Measurements from ENCODE around the gene SLC25A19.

The SLC25A19 gene

DNA sequence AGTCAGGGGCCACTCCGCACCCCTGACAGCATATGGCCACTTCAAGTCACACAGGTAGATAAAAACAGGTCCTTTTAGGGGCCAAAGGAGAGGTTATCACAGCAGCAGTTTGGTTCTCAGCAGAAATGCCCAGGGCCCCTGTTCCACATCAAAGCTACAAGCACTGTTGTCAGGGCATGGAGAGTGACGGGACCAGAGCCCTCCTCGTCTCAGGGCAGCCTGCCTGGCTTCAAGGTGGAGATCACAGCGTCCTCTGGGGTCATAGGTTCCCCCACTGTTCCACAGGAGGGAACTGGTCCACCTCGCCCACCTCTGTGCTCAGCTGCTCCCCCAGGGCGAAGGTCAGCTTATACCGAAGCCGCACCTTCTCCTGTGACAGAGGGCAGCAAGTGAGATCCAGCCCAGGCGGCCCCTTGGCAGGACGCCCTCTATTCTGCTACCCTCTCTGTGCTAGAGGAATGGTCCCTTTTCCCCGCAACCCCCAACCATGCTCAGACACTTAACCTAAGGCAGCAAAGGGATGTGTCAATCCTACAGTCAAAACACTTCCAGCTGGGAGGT lies 51.1 kb downstream of the SLC25A19 start:
- DNase-seq (ENCODE audit: low spot score): no peak
- TF ChIP-seq, protein P1, sequence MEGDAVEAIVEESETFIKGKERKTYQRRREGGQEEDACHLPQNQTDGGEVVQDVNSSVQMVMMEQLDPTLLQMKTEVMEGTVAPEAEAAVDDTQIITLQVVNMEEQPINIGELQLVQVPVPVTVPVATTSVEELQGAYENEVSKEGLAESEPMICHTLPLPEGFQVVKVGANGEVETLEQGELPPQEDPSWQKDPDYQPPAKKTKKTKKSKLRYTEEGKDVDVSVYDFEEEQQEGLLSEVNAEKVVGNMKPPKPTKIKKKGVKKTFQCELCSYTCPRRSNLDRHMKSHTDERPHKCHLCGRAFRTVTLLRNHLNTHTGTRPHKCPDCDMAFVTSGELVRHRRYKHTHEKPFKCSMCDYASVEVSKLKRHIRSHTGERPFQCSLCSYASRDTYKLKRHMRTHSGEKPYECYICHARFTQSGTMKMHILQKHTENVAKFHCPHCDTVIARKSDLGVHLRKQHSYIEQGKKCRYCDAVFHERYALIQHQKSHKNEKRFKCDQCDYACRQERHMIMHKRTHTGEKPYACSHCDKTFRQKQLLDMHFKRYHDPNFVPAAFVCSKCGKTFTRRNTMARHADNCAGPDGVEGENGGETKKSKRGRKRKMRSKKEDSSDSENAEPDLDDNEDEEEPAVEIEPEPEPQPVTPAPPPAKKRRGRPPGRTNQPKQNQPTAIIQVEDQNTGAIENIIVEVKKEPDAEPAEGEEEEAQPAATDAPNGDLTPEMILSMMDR (IDR thresholded peaks at IDR 0.05; ENCODE audit: extremely low read depth, missing control alignments): no peak

DNA sequence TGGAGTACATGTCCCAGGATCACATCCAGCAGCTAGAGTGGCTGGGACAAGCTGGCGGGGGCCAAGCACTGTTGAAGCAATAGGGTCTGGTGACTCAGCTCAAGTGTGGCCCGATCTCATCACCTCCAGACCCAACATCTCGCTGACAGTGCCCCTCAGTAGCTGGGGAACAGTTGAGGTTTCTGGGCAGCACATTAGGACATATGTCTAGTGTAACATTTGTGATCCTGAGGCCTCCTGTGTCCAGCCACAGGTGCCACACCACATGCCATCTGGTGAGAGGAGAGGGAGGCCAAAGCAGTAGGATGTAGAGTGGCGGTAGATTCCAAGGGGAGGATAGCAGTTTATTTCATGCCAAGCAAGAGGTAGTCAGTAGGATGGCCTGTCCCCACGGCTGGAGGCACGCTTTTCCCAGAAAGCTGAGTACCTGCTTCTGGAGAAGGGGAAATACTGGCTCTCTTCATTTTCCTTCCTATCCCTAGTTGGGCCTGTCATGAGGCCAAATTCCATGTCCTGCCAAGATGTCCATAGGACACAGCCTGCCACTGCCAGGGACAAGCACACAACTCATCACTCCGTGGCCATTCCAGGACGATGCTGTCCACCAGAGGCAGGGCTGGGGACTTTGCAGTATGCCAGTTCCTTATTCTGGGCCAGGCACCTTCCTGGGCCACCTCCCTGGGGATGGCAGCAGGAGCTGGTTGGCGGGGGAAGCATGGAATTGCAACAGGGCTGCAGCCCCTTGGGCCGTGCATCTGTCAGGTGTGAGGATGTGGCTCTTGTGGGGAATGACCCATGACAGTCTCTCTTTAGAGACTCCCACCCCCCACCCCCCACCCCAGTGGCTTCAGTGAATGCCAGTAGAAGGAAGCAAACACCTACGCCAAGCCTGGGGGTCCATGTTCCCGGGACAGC lies 51.9 kb downstream of the SLC25A19 start:
- TF ChIP-seq, protein P1 (IDR thresholded peaks at IDR 0.05; ENCODE audit: extremely low read depth, missing control alignments): no peak
- DNase-seq (ENCODE audit: low spot score): no peak

DNA sequence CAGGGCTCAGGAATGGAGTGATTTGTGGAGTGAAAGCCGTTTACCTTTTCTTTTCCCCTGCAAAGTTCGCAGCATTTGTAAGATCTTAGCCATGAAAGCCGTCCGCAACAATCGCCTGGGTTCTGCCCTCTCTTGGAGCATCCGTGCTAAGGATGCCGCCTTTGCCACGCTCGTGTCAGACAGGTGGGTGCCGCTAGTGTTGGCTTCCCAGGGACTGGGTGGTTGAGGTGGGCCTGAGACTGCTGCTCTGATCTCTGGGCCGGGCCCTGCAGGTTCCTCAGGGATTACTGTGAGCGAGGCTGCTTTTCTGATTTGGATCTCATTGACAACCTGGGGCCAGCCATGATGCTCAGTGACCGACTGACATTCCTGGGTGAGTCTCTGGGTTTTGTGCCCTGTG lies 56.4 kb downstream of the SLC25A19 start:
- DNase-seq (ENCODE audit: low spot score): no peak
- TF ChIP-seq, protein P1 (IDR thresholded peaks at IDR 0.05; ENCODE audit: extremely low read depth, missing control alignments): no peak

DNA sequence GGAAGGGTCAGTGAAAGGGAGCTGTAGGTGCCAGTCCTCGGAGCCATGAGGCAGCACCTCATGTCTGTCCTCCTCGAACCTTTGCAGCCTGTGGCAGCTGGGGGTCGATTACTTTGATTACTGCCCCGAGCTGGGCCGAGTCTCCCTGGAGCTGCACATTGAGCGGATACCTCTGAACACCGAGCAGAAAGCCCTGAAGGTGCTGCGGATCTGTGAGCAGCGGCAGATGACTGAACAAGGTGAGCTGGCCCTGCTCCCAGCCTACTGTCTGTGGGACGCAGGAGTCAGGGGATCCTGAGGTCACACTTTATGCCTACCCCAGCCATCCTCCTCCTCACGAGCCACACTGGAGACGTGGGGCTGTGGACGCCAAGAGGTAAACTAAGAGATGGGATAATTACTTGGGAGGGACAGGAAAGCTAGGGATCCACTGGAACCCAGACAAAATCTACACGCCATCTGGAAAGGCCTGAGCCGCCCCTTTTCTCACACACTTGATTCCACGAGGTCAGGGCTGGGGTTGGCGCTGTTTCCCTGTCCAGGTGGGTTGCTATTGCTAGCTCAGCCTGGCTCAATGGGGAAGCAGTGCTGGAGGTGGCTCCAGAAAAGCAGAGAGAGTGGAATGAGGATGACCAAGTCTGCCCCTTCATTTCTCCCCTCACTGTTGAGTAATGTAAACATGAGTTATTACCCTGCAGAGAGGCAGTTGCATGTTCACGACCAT lies 57.3 kb downstream of the SLC25A19 start:
- no peak for DNase-seq (ENCODE audit: low spot score)
- TF ChIP-seq, protein P1 (IDR thresholded peaks at IDR 0.05; ENCODE audit: extremely low read depth, missing control alignments): no peak

DNA sequence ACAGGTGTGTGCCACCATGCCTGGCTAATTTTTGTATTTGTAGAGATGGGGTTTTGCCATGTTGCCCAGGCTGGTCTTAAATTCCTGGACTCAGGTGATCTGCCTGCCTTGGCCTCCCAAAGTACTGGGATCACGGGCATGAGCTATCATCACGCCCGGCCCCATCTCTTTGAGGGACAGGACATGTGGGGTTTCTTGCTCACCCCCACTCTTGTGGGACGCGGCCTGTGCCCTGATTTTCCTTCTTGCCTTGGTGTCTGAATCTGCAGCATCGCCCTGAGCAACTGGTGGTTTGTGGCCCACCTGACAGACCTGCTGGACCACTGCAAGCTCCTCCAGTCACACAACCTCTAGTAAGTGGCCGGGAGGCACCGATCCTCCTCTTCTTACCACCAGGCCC lies 58.2 kb downstream of the SLC25A19 start:
- TF ChIP-seq, protein P1 (IDR thresholded peaks at IDR 0.05; ENCODE audit: extremely low read depth, missing control alignments): no peak
- no peak for DNase-seq (ENCODE audit: low spot score)

DNA sequence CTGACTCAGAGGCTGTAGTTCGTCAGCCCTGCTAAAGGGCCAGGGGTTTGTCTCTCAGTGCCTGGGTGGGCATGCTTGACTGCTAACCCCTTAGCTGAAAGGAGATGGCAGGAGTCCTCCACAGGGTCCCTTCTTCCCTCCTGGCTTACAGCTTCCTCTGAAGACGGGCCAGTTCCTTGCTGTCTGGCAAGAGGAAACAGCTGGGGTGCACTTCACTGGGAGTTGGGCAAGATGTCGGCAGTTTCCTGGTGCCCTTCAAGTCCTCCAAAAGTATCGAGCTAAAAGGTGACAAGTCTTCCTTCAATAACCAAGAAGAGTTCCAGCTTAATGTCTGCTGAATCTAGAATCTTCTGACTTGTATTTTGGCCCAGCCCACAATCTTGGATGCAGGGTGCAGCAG lies 60.4 kb downstream of the SLC25A19 start:
- TF ChIP-seq, protein P1 (IDR thresholded peaks at IDR 0.05; ENCODE audit: extremely low read depth, missing control alignments): no peak
- DNase-seq (ENCODE audit: low spot score): no peak

DNA sequence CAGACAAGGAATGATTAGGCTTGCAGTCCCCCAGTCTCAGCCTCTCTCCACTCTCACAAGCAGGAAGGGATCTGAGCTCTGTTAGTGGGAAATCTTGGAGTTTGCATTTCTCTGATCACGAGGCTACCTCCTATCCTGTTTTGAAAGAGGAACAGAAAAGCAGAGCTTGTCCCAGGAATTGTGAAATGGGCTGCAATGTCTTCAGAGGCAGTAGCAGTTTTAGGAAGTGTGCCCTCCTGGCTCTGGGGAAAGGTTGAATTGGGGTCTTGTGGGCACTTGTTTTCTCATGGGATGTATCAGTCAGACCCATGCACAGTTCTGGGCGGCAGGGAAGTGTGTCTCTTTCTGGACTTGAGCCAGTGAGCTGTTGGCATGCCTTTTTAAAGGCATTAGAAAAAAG lies 60.9 kb downstream of the SLC25A19 start:
- TF ChIP-seq, protein P1 (IDR thresholded peaks at IDR 0.05; ENCODE audit: extremely low read depth, missing control alignments): no peak
- DNase-seq (ENCODE audit: low spot score): no peak
